RWPE2 (cell line): ENCODE measurements around the gene CST5.
"Not testable (repeated sequence)": the region's sequence is repeated elsewhere in the genome, so short reads cannot be mapped to it uniquely, and the experiment has no call there.

Experiments used
- ATAC-seq: fragments of 200-7000 bp; cut with Tn5 transposase; 3 replicates; pipeline ENCODE4 v1.9.1; 2021; ENCODE audit warnings: low read depth
- DNase-seq: peaks from one replicate; pipeline ENCODE4 v3.0.0-alpha.2; 2020; ENCODE audit warnings: low spot score
- H3K27ac ChIP-seq: fragments of 450-650 bp; 2 replicates; pipeline ENCODE4 v1.5.1; 2017; ENCODE audit warnings: mild to moderate bottlenecking; ENCODE audit not compliant: poor library complexity, severe bottlenecking
- H3K27me3 ChIP-seq: fragments of 250-450 bp; sonication (Bioruptor Pico); 2 replicates; pipeline ENCODE4 v1.5.1; 2021; ENCODE audit warnings: mild to moderate bottlenecking, moderate library complexity; ENCODE audit not compliant: insufficient read depth, poor library complexity, severe bottlenecking
- H3K36me3 ChIP-seq: fragments of 250-450 bp; sonication (Bioruptor Pico); 2 replicates; pipeline ENCODE4 v1.5.1; 2020; ENCODE audit warnings: low read depth, mild to moderate bottlenecking, moderate library complexity
- H3K4me1 ChIP-seq: fragments of 250-450 bp; sonication (Bioruptor Pico); 2 replicates; pipeline ENCODE4 v1.5.1; 2021; ENCODE audit warnings: mild to moderate bottlenecking, moderate library complexity; ENCODE audit not compliant: insufficient read depth, poor library complexity, severe bottlenecking
- H3K4me3 ChIP-seq: fragments of 250-450 bp; sonication (Bioruptor Pico); 2 replicates; pipeline ENCODE4 v1.5.1; 2021; ENCODE audit warnings: mild to moderate bottlenecking, moderate library complexity; ENCODE audit not compliant: severe bottlenecking
- H3K9me3 ChIP-seq: fragments of 250-450 bp; sonication (Bioruptor Pico); 2 replicates; pipeline ENCODE4 v1.5.1; 2021; ENCODE audit warnings: mild to moderate bottlenecking, moderate library complexity; ENCODE audit not compliant: severe bottlenecking
- TF ChIP-seq, protein P1 (sequence below): fragments of 450-650 bp; IDR thresholded peaks from one replicate; pipeline ENCODE4 v1.5.1; 2017; ENCODE audit warnings: mild to moderate bottlenecking, moderate library complexity; ENCODE audit not compliant: poor library complexity, severe bottlenecking

Gene CST5

DNA sequence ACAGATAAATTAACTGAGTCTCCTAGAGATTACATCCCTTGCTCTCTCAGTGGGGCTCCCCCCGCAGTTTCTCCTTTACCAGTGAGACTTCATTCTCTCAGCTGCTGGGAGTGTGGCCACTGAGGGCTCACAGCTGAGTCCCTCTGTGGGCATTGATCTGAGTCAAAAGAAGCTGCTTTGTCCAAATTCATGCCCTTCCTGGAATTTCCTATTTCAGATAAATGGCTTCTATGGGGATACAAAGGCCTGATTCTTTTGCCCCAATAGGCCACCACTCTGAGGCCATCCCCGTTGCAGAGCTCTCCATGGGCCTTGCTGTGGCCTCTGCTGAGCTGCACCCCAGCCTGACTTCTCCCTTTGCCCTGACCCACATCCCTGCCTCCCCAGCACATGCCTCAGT, 10.0 kb downstream of the CST5 start:
- no peak for ATAC-seq
- Histone ChIP-seq H3K9me3 (no peaks in the 10 kb centered on the region), H3K27me3 (peaks cover 26% of the 10 kb centered on the region), H3K4me3 (no peak overlapping the region), H3K27ac (no peak overlapping the region), H3K36me3 (no peaks in the 10 kb centered on the region), H3K4me1 (no peaks in the 10 kb centered on the region)
- TF ChIP-seq, protein P1, sequence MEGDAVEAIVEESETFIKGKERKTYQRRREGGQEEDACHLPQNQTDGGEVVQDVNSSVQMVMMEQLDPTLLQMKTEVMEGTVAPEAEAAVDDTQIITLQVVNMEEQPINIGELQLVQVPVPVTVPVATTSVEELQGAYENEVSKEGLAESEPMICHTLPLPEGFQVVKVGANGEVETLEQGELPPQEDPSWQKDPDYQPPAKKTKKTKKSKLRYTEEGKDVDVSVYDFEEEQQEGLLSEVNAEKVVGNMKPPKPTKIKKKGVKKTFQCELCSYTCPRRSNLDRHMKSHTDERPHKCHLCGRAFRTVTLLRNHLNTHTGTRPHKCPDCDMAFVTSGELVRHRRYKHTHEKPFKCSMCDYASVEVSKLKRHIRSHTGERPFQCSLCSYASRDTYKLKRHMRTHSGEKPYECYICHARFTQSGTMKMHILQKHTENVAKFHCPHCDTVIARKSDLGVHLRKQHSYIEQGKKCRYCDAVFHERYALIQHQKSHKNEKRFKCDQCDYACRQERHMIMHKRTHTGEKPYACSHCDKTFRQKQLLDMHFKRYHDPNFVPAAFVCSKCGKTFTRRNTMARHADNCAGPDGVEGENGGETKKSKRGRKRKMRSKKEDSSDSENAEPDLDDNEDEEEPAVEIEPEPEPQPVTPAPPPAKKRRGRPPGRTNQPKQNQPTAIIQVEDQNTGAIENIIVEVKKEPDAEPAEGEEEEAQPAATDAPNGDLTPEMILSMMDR, result no peak
- no peak for DNase-seq

- Histone ChIP-seq H3K27ac (no peak overlapping the region), H3K36me3 (no peaks in the 10 kb centered on the region), H3K9me3 (no peaks in the 10 kb centered on the region), H3K4me1 (no peaks in the 10 kb centered on the region), H3K4me3 (no peak overlapping the region), H3K27me3 (peaks cover 19% of the 10 kb centered on the region)
- DNase-seq, result no peak
- no peak for ATAC-seq
- TF ChIP-seq, protein P1, result no peak
These were observed 11.2 kb downstream of the CST5 start for GRCh38 chr20:23868321-23868720.

DNA sequence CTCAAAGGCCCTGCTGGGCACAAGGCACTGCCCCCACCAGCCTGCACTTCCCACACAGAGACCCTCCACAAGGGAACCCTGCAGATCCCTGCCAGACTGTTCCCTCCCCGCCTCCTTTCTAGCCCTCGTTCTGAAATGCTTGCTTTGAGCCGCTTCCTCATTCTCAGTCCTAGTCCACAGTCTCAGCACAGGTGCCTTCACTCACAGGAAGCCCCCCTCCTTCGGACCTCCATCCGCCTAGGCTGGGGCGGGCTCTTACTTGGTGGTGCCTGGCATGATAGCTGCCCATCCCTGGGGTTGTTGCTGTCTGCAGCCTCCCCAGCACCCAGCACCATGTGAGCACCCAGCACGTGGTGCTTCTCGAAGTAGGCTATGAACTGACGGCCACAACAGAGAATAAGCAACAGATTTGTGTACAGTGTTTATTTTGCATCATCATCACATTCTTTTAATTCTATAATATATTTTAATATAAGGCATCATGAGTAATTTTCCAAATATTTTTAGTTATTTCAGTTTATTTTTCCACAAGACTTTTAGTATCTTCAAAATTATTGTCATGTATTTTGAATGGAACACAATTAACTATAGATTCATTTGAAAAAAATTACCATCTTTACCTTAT, 12.3 kb downstream of the CST5 start:
- Histone ChIP-seq H3K9me3 (no peaks in the 10 kb centered on the region), H3K27me3 (peaks cover 16% of the 10 kb centered on the region), H3K4me3 (no peak overlapping the region), H3K4me1 (no peaks in the 10 kb centered on the region), H3K27ac (no peak overlapping the region), H3K36me3 (no peaks in the 10 kb centered on the region)
- TF ChIP-seq, protein P1, result no peak
- DNase-seq (no peak), ATAC-seq (no peak)

- ATAC-seq, H3K4me1 ChIP-seq, H3K27me3 ChIP-seq, H3K27ac ChIP-seq, H3K36me3 ChIP-seq, H3K4me3 ChIP-seq, H3K9me3 ChIP-seq, DNase-seq: not testable (repeated sequence)
These were observed 18.8 kb downstream of the CST5 start for GRCh38 chr20:23860771-23861170.

DNA sequence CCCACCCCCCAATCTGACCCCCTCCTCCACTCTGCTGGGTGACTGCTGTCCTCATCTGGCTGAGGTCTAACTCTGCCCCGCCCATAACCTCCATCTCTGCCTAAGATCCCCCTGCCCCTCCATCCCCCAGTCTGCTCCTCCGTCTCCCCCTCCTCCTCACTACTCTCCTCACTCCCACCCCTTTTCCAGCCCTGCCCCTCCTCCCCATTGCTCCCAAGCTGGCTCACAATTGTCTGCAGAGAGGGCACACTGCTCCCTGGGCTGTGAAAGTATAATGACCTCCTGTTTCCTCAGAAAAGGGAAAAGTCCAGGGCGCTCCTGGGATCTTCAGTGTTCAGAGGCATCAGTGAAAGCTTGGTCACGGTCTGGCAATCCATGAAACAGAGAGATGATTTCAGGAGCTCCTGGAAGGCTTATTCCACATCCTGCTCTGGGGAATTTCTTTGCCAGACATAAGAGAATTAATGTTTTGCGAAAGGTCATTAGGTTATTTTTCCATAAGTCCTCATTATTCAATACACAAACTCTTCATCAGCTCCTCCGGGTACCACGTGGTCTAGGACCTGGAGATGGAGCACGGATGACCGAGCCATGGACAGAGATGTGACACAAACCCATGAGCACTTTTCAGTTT, 21.5 kb downstream of the CST5 start:
- no peaks in the 10 kb centered on the region for H3K4me1 ChIP-seq
- no peak for DNase-seq

More for the DNA sequence above, 21.5 kb downstream of the CST5 start:
- H3K27me3 ChIP-seq, result no peaks in the 10 kb centered on the region
- TF ChIP-seq, protein P1, result no peak
- no peak for ATAC-seq
- no peak overlapping the region for H3K4me3 ChIP-seq
- no peaks in the 10 kb centered on the region for H3K36me3 ChIP-seq
- H3K9me3 ChIP-seq, result no peaks in the 10 kb centered on the region
- H3K27ac ChIP-seq, result no peak overlapping the region
